Measurements from ENCODE around the gene HSCB. TPM values are rescaled to one million over a fixed set of nuclear protein-coding genes. Genes with fewer than 3 reads are reported as not detected.

HSCB gene
- total RNA-seq, 1 experiment from 2014 or later: 19.2 TPM

GRCh38 chr22:28795932-28796856 lies 54.4 kb downstream of the HSCB start:
- Mint-ChIP-seq H3K36me3 (peaks cover 61% of the 10 kb centered on the region), H3K27ac (peak overlapping the region; percentile 72), H3K9me3 (no peaks in the 10 kb centered on the region), H3K27me3 (ENCODE audit: low read depth) (no peaks in the 10 kb centered on the region), H3K4me3 (no peak overlapping the region), H3K4me1 (peaks cover 19% of the 10 kb centered on the region)
- no peak for TF ChIP-seq AFF4 (CRISPR knock-in tag; IDR thresholded peaks at IDR 0.05; ENCODE audit: borderline replicate concordance)
- TF ChIP-seq NFE2L1 (CRISPR knock-in tag; IDR thresholded peaks at IDR 0.05): no peak
- TF ChIP-seq ZBTB43 (CRISPR knock-in tag; IDR thresholded peaks at IDR 0.05): no peak
- no peak for TF ChIP-seq E2F4 (CRISPR knock-in tag; IDR thresholded peaks at IDR 0.05; ENCODE audit: borderline replicate concordance, low read depth)
- TF ChIP-seq ZNF317 (CRISPR knock-in tag; IDR thresholded peaks at IDR 0.05; ENCODE audit: borderline replicate concordance, low read depth): no peak
- TF ChIP-seq E2F5 (CRISPR knock-in tag; IDR thresholded peaks at IDR 0.05): no peak
- TF ChIP-seq ZNF263 (CRISPR knock-in tag; IDR thresholded peaks at IDR 0.05; ENCODE audit: low read depth): no peak
- TF ChIP-seq ZNF532 (CRISPR knock-in tag; IDR thresholded peaks at IDR 0.05; ENCODE audit: borderline replicate concordance): no peak
- no peak for TF ChIP-seq NFATC4 (CRISPR knock-in tag; IDR thresholded peaks at IDR 0.05)
- no peak for TF ChIP-seq FOXP4 (CRISPR knock-in tag; IDR thresholded peaks at IDR 0.05)
- TF ChIP-seq CBFB (CRISPR knock-in tag; IDR thresholded peaks at IDR 0.05; ENCODE audit: low read depth): no peak
- no peak for TF ChIP-seq NR2C2 (CRISPR knock-in tag; IDR thresholded peaks at IDR 0.05)
- TF ChIP-seq STAT6 (CRISPR knock-in tag; conservative IDR thresholded peaks at IDR 0.05; ENCODE audit: low read depth): no peak
- no peak for TF ChIP-seq GABPB1 (CRISPR knock-in tag; IDR thresholded peaks at IDR 0.05)
- no peak for TF ChIP-seq IRF2 (CRISPR knock-in tag; IDR thresholded peaks at IDR 0.05; ENCODE audit: borderline replicate concordance, low read depth)
- ChIA-PET POLR2A (no interaction called here), CTCF (no interaction called here)
- DNase-seq (ENCODE audit: low spot score) (no peak), ATAC-seq (no peak)
